ENCODE data around the gene UBXN2A.
"Not testable (repeated sequence)": the region's sequence is repeated elsewhere in the genome, so short reads cannot be mapped to it uniquely, and the experiment has no call there.

The UBXN2A gene

GRCh38 chr2:23940718-23941620 is 706 bp downstream of the UBXN2A start:
- DNase-seq (ENCODE audit: low read depth in 2 of 2): peak; percentile 25 to 29

- DNase-seq (ENCODE audit: low read depth in 2 of 2): no peak
These were observed 1.4 kb downstream of the UBXN2A start for GRCh38 chr2:23941644-23942043.

GRCh38 chr2:23943666-23944065 is 3.4 kb downstream of the UBXN2A start:
- no peak for DNase-seq (ENCODE audit: low read depth in 2 of 2)

GRCh38 chr2:23944527-23944926 is 4.3 kb downstream of the UBXN2A start:
- no peak for DNase-seq (ENCODE audit: low read depth in 2 of 2)

GRCh38 chr2:23944976-23945375 is 4.7 kb downstream of the UBXN2A start:
- no peak for DNase-seq (ENCODE audit: low read depth in 2 of 2)

- no peak for DNase-seq (ENCODE audit: low read depth in 2 of 2)
These were observed 7.1 kb downstream of the UBXN2A start for GRCh38 chr2:23947350-23947749.

- not testable (repeated sequence) for DNase-seq (ENCODE audit: low read depth in 2 of 2)
These were observed 12.3 kb downstream of the UBXN2A start for GRCh38 chr2:23952558-23952957.

GRCh38 chr2:23953625-23954024 is 13.4 kb downstream of the UBXN2A start:
- no peak for DNase-seq (ENCODE audit: low read depth in 2 of 2)

GRCh38 chr2:23954325-23955014 is 14.2 kb downstream of the UBXN2A start:
- DNase-seq (ENCODE audit: low read depth in 2 of 2): no peak

- DNase-seq (ENCODE audit: low read depth in 2 of 2): no peak
These were observed 27.6 kb downstream of the UBXN2A start for GRCh38 chr2:23967846-23968245.

GRCh38 chr2:23976883-23977282 is 36.6 kb downstream of the UBXN2A start:
- no peak for DNase-seq (ENCODE audit: low read depth in 2 of 2)

- no peak for DNase-seq (ENCODE audit: low read depth in 2 of 2)
These were observed 48.1 kb downstream of the UBXN2A start for GRCh38 chr2:23988371-23988770.

GRCh38 chr2:23992931-23993330 is 52.7 kb downstream of the UBXN2A start:
- no peak for DNase-seq (ENCODE audit: low read depth in 2 of 2)

- DNase-seq (ENCODE audit: low read depth in 2 of 2): no peak
These were observed 53.5 kb downstream of the UBXN2A start for GRCh38 chr2:23993736-23994269.

GRCh38 chr2:23994567-23994966 is 54.3 kb downstream of the UBXN2A start:
- DNase-seq (ENCODE audit: low read depth in 2 of 2): no peak

- DNase-seq (ENCODE audit: low read depth in 2 of 2): no peak
These were observed 67.4 kb downstream of the UBXN2A start for GRCh38 chr2:24007693-24008092.

GRCh38 chr2:24008672-24009366 is 68.6 kb downstream of the UBXN2A start:
- no peak for DNase-seq (ENCODE audit: low read depth in 2 of 2)

- DNase-seq (ENCODE audit: low read depth in 2 of 2): no peak
These were observed 69.1 kb downstream of the UBXN2A start for GRCh38 chr2:24009367-24009679.

GRCh38 chr2:24009680-24010476 is 69.6 kb downstream of the UBXN2A start, which contains the start of gene MFSD2B:
TSS of gene MFSD2B (plus strand) at chr2:24010085. CDS start at chr2:24010097, 12 bp downstream.
- no peak for DNase-seq (ENCODE audit: low read depth in 2 of 2)

GRCh38 chr2:24010477-24011249 is 70.4 kb downstream of the UBXN2A start:
- no peak for DNase-seq (ENCODE audit: low read depth in 2 of 2)
